MM.1S (cell line): ENCODE measurements around the gene SLC12A3.

ENCODE experiments used
- DNase-seq: peaks from one replicate; pipeline ENCODE4 v3.0.0-alpha.2; 2015
- H2AFZ ChIP-seq: fragments of 300-600 bp; sonication (generic); 2 replicates; pipeline ENCODE4 v1.6.0; 2016; ENCODE audit warnings: antibody characterized with exemption, low read length
- H3F3A ChIP-seq: fragments of 300-600 bp; sonication (generic); 2 replicates; pipeline ENCODE4 v1.6.1; 2016; ENCODE audit warnings: mild to moderate bottlenecking, antibody characterized with exemption, low read length, moderate library complexity, mixed read lengths; ENCODE audit not compliant: insufficient read depth
- H3K27ac ChIP-seq: fragments of 300-600 bp; sonication (generic); 2 replicates; pipeline ENCODE4 v1.5.1; 2016; ENCODE audit warnings: mild to moderate bottlenecking, low read length
- H3K27me3 ChIP-seq: fragments of 300-600 bp; sonication (generic); replicated peaks from 2 replicates; pipeline ENCODE4 v1.6.0; 2016; ENCODE audit warnings: low read length; ENCODE audit not compliant: insufficient read depth
- H3K36me3 ChIP-seq: fragments of 300-600 bp; sonication (generic); replicated peaks from 2 replicates; pipeline ENCODE4 v1.6.1; 2016; ENCODE audit warnings: mild to moderate bottlenecking, low read length, mixed read lengths; ENCODE audit not compliant: insufficient read depth
- H3K4me1 ChIP-seq: fragments of 300-600 bp; sonication (generic); 2 replicates; pipeline ENCODE4 v1.6.1; 2016; ENCODE audit warnings: low read length, mixed read lengths
- H3K4me2 ChIP-seq: fragments of 300-600 bp; sonication (generic); 2 replicates; pipeline ENCODE4 v1.6.0; 2016; ENCODE audit warnings: low read depth, low read length
- H3K4me3 ChIP-seq: fragments of 300-600 bp; sonication (generic); 2 replicates; pipeline ENCODE4 v1.5.1; 2016; ENCODE audit warnings: low read length, mixed read lengths
- H3K79me2 ChIP-seq: fragments of 300-600 bp; sonication (generic); 2 replicates; pipeline ENCODE4 v1.6.1; 2016; ENCODE audit warnings: mixed run types, low read length, mixed read lengths
- H3K9ac ChIP-seq: fragments of 300-600 bp; sonication (generic); 2 replicates; pipeline ENCODE4 v1.6.1; 2016; ENCODE audit warnings: low read length, mixed read lengths
- H3K9me2 ChIP-seq: fragments of 300-600 bp; sonication (generic); replicated peaks from 2 replicates; pipeline ENCODE4 v1.6.1; 2016; ENCODE audit warnings: mild to moderate bottlenecking, low read length, mixed read lengths; ENCODE audit not compliant: insufficient read depth
- H3K9me3 ChIP-seq: fragments of 300-600 bp; sonication (generic); replicated peaks from 2 replicates; pipeline ENCODE4 v1.6.1; 2016; ENCODE audit warnings: mild to moderate bottlenecking, low read length, mixed read lengths; ENCODE audit not compliant: insufficient read depth
- H4K20me1 ChIP-seq: fragments of 300-600 bp; sonication (generic); 2 replicates; pipeline ENCODE4 v1.6.1; 2016; ENCODE audit warnings: mild to moderate bottlenecking, low read length, moderate library complexity, mixed read lengths; ENCODE audit not compliant: insufficient read depth
- CTCF ChIP-seq: fragments of 300-600 bp; sonication (generic); IDR thresholded peaks from 2 replicates; pipeline ENCODE4 v1.5.1; 2016; ENCODE audit warnings: antibody characterized with exemption, low read length, mixed read lengths
- EZH2 ChIP-seq: fragments of 300-600 bp; sonication (generic); optimal IDR thresholded peaks from 2 replicates; pipeline ENCODE3; 2017; ENCODE audit warnings: low read depth, mild to moderate bottlenecking, antibody characterized with exemption, low read length, mixed read lengths
- EZH2phosphoT487 ChIP-seq: fragments of 300-600 bp; sonication (generic); IDR thresholded peaks from 2 replicates; pipeline ENCODE4 v1.6.1; 2018; ENCODE audit warnings: antibody characterized with exemption, low read length

SLC12A3 gene

GRCh38 chr16:56862776-56863175 lies 2.2 kb upstream of the SLC12A3 start:
- no peak overlapping the region for H3K9ac ChIP-seq
- peak; percentile 13 for DNase-seq
- H3K4me1 ChIP-seq, result peaks cover 51% of the 10 kb centered on the region
- no peak for TF ChIP-seq CTCF
- no peak for TF ChIP-seq EZH2
- TF ChIP-seq EZH2phosphoT487, result no peak
- H3K79me2 ChIP-seq, result peaks cover 10% of the 10 kb centered on the region
- no peaks in the 10 kb centered on the region for H4K20me1 ChIP-seq
- no peaks in the 10 kb centered on the region for H3K27me3 ChIP-seq
- peak overlapping the region; percentile 95; the same call in 1 of the 2 replicates for H3K27ac ChIP-seq
- no peak overlapping the region for H3K4me3 ChIP-seq
- no peaks in the 10 kb centered on the region for H3K9me3 ChIP-seq
- no peak overlapping the region for H3K4me2 ChIP-seq
- no peaks in the 10 kb centered on the region for H3K36me3 ChIP-seq
- H3K9me2 ChIP-seq, result no peaks in the 10 kb centered on the region
- H3F3A ChIP-seq, result peaks cover 33% of the 10 kb centered on the region
- no peak overlapping the region for H2AFZ ChIP-seq

- no peak for DNase-seq
- H3K4me2 ChIP-seq, result no peak overlapping the region
- no peak overlapping the region for H3K9ac ChIP-seq
- no peak overlapping the region for H3K27ac ChIP-seq
- peaks cover 17% of the 10 kb centered on the region for H3K79me2 ChIP-seq
- H3K36me3 ChIP-seq, result no peaks in the 10 kb centered on the region
- no peak overlapping the region for H2AFZ ChIP-seq
- no peaks in the 10 kb centered on the region for H3K9me2 ChIP-seq
- TF ChIP-seq CTCF (no peak), EZH2phosphoT487 (no peak), EZH2 (no peak)
- H3F3A ChIP-seq, result peaks cover 23% of the 10 kb centered on the region
- no peak overlapping the region for H3K4me3 ChIP-seq
- no peaks in the 10 kb centered on the region for H3K9me3 ChIP-seq
- H3K4me1 ChIP-seq, result peaks cover 47% of the 10 kb centered on the region
- no peaks in the 10 kb centered on the region for H3K27me3 ChIP-seq
- H4K20me1 ChIP-seq, result no peaks in the 10 kb centered on the region
Measured at GRCh38 chr16:56865394-56866062, 521 bp downstream of the SLC12A3 start.

- Histone ChIP-seq H3K36me3 (no peaks in the 10 kb centered on the region), H3K27ac (no peak overlapping the region), H3K4me1 (peaks cover 39% of the 10 kb centered on the region), H3K4me2 (peak overlapping the region; percentile 54), H3K4me3 (no peak overlapping the region), H3K9me2 (no peaks in the 10 kb centered on the region), H3F3A (peaks cover 8% of the 10 kb centered on the region; the same call in 1 of the 2 replicates), H2AFZ (peak overlapping the region; percentile 69), H3K27me3 (no peaks in the 10 kb centered on the region), H3K9me3 (no peaks in the 10 kb centered on the region), H4K20me1 (no peaks in the 10 kb centered on the region), H3K79me2 (peaks cover 17% of the 10 kb centered on the region), H3K9ac (peak overlapping the region; percentile 21; the same call in 1 of the 2 replicates)
- TF ChIP-seq EZH2, result no peak
- peak; percentile 77 for TF ChIP-seq CTCF
- TF ChIP-seq EZH2phosphoT487, result no peak
- peak; percentile 65 for DNase-seq
Measured at GRCh38 chr16:56866955-56867830, 2.2 kb downstream of the SLC12A3 start.
